ENCODE data around the gene HBZ. TPM values are rescaled to one million over a fixed set of nuclear protein-coding genes. Genes with fewer than 3 reads are reported as not detected.

The HBZ gene
- total and polyA plus RNA-seq, 9 of the 15 experiments (the other 6 are each of a cell fraction or from before 2014, with no cell fraction given) = 58.0 to 610 (median 113) TPM

DNA sequence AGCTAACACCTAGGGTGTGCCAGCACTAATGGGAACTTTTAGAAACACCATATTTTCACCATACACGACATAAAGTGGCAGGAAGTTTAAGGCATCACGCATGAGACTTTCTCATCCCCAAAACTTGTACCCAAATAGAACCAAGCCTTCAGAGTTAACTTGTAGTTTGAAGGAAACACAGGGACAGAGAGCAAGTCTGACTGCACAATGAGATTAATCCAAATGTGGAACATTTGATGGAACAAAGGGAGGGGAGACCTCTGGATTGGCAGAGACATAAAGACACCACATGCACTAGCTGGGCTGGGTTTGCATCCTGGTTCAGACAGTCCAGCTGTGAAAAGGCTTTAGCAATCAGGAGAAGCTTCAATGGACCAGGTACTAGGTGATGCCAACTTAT lies 38.1 kb upstream of the HBZ start:
- no TSS peak for BruUV-seq (replicated peaks)
- intact Hi-C loops (cut with micrococcal nuclease) (no loop called here), in situ Hi-C loops (cut with MboI) (no loop called here)
- DNase-seq (ENCODE audit: extremely low read depth in 1 of 4, low spot score in 3 of 4) = no peak
- POLR2A ChIA-PET = interaction anchor here (0.7 to 0.8 kb wide), 2 partner anchors 8 to 371 kb away, joined by 3 to 5 read pairs; no protein-coding TSS in a partner anchor
- Histone ChIP-seq H3K9me3 (replicated peaks; ENCODE audit: control insufficient read depth, insufficient read depth, low read depth, low read length) (no peaks in the 10 kb centered on the region), H3K9ac (ENCODE audit: insufficient read depth in 1 of 2, low read depth in 2 of 2, low read length in 2 of 2) (peak overlapping the region in 1 of 2 experiments; percentile 62; a peak in 2 of 4 replicates), H3K79me2 (ENCODE audit: control insufficient read depth, insufficient read depth, low read length) (peaks cover 18% of the 10 kb centered on the region; the same call in 2 of the 3 replicates), H3K4me1 (replicated peaks in 1 of 2; ENCODE audit: control insufficient read depth in 2 of 2, insufficient read depth in 2 of 2, low read length in 2 of 2) (peaks cover 46 to 48% of the 10 kb centered on the region in 2 experiments), H3K4me3 (no peak overlapping the region), H4K20me1 (replicated peaks; ENCODE audit: control insufficient read depth, insufficient read depth, low read length) (no peaks in the 10 kb centered on the region), H3K27ac (ENCODE audit: extremely low read depth, low read depth, low read length) (peak overlapping the region; percentile 92), H3K4me2 (ENCODE audit: insufficient read depth, low read length) (peak overlapping the region; percentile 62; the same call in 1 of the 2 replicates), H3K27me3 (ENCODE audit: control insufficient read depth in 2 of 2, insufficient read depth in 2 of 2, low read length in 2 of 2) (no peaks in the 10 kb centered on the region; a peak in 1 of 5 replicates), H2AFZ (ENCODE audit: low read depth, low read length) (no peak overlapping the region), H3K36me3 (ENCODE audit: control insufficient read depth, insufficient read depth, low read length) (peaks cover 70% of the 10 kb centered on the region), H3K9me1 (ENCODE audit: control insufficient read depth, insufficient read depth, low read length) (no peaks in the 10 kb centered on the region)
- CTCF ChIA-PET (ENCODE audit: low intra/inter-chr PET ratio) = no interaction called here
- no peak for ATAC-seq
- no peak for FAIRE-seq
- 33% methylated on average over 2 of the region's 2 CpGs for WGBS (ENCODE audit: insufficient coverage, low coverage, missing lambda C conversion rate)
- TF ChIP-seq RB1 (IDR thresholded peaks at IDR 0.05; ENCODE audit: low read depth) (no peak), ZFPM2 (CRISPR knock-in tag; IDR thresholded peaks at IDR 0.05) (no peak), NCOA4 (IDR thresholded peaks at IDR 0.05; ENCODE audit: partially characterized antibody) (no peak), PPARD (CRISPR knock-in tag; IDR thresholded peaks at IDR 0.05) (no peak), MAFG (tag; conservative IDR thresholded peaks at IDR 0.05) (no peak), HDAC8 (tag; IDR thresholded peaks at IDR 0.05) (no peak), RBM34 (IDR thresholded peaks at IDR 0.05; ENCODE audit: borderline replicate concordance, insufficient read depth, low read length) (no peak), PCBP1 (IDR thresholded peaks at IDR 0.05; ENCODE audit: low read depth, low read length, poor library complexity, severe bottlenecking) (no peak), SMAD1 (IDR thresholded peaks at IDR 0.05; ENCODE audit: low read depth, low read length, partially characterized antibody) (no peak), ZNF146 (CRISPR knock-in tag; IDR thresholded peaks at IDR 0.05; ENCODE audit: unreplicated experiment) (no peak), MAZ (CRISPR knock-in tag; conservative IDR thresholded peaks at IDR 0.05 in 1 of 2, IDR thresholded peaks at IDR 0.05 in 1 of 2) (no peak)
- TF ChIP-seq, protein P1, sequence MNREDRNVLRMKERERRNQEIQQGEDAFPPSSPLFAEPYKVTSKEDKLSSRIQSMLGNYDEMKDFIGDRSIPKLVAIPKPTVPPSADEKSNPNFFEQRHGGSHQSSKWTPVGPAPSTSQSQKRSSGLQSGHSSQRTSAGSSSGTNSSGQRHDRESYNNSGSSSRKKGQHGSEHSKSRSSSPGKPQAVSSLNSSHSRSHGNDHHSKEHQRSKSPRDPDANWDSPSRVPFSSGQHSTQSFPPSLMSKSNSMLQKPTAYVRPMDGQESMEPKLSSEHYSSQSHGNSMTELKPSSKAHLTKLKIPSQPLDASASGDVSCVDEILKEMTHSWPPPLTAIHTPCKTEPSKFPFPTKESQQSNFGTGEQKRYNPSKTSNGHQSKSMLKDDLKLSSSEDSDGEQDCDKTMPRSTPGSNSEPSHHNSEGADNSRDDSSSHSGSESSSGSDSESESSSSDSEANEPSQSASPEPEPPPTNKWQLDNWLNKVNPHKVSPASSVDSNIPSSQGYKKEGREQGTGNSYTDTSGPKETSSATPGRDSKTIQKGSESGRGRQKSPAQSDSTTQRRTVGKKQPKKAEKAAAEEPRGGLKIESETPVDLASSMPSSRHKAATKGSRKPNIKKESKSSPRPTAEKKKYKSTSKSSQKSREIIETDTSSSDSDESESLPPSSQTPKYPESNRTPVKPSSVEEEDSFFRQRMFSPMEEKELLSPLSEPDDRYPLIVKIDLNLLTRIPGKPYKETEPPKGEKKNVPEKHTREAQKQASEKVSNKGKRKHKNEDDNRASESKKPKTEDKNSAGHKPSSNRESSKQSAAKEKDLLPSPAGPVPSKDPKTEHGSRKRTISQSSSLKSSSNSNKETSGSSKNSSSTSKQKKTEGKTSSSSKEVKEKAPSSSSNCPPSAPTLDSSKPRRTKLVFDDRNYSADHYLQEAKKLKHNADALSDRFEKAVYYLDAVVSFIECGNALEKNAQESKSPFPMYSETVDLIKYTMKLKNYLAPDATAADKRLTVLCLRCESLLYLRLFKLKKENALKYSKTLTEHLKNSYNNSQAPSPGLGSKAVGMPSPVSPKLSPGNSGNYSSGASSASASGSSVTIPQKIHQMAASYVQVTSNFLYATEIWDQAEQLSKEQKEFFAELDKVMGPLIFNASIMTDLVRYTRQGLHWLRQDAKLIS (CRISPR knock-in tag; IDR thresholded peaks at IDR 0.05) = no peak
